Measurements from ENCODE around the gene MYOZ3. TPM values are rescaled to one million over a fixed set of nuclear protein-coding genes. Genes with fewer than 3 reads are reported as not detected.

The MYOZ3 gene
- total RNA-seq, 1 donor from 2014 or later, result 10.4 TPM

DNA sequence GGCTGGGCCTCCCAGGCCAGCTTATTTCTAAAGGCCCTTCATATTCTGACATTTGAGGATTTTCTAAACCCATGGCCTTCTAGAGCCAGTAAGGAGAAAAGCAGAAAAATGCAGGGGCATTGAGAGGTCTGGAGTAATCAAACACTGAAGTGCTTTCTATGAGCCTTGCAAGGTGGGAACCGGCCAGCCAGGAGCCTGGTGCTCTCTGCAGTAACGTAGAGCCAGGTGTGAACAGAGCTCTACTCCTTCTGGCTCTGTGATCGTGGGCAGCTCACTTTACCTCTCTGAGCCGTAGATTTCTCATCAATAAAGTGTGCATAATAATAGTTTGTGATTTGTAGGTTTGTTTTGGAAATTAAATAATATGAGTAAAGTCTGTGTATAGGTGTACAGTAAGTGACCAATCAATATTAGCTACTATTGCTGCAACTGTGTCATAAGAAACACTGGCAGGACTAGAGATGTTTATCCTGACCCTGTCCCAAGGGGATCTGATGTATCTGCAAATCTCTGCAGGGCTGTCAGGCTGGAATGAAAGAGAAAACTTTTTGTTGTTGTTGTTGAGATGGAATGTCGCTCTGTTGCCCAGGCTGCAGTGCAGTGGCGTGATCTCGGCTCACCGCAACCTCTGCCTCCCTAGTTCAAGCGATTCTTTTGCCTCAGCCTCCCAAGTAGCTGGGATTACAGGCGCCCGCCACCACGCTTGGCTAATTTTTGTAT is 17.9 kb upstream of the MYOZ3 start:
- no peak for DNase-seq (ENCODE audit: low spot score)

GRCh38 chr5:150644058-150644457 is 17.0 kb upstream of the MYOZ3 start:
- DNase-seq (ENCODE audit: low spot score), result no peak

DNA sequence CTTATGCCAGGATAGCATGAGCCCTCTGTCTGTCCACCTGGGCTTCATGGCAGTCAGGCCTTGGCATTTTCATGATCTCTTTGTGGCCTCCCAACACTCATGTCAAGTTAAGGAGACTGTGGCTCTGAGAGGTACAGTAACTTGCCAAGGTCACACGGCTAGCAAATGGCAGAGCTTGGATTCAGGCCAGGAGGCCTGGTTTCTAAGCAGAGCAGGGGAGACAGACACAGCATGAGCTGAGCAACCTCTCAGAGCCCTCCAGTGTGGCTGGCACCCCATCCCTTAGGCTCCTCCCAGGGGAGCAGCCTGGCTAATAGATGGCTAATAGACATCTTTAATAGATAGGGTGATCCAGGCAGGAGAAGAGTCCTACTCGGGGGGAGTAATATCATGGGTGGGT is 16.5 kb upstream of the MYOZ3 start:
- no peak for DNase-seq (ENCODE audit: low spot score)

DNA sequence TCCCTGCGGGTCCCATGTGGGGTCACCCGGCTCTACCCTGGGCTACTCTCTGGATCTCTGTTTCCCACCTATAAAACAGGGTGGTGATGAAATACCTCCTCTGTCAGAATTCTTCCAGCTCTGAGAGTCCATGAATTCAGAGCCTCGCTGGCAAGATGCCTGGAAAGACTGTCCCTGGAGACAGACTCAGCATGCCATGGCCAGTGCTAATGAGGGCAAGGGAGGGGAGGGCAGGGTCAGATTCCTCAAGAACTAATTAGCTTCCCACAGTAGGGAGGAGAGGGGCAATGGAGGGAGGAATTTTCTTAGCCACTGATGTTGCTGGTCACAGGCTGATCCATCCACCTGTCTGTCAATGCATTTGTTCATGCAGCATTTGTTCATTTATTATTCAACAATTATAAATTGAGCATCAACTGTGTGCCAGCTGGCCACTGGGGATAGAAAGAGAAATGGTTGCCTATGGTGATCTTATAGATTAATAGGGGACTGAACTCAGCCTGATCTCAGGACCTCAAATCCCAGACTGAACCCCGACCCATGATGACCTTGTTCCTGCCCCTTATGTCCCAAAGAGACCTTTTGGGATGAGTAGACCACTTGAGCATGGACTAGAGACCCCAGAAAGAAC is 15.9 kb upstream of the MYOZ3 start:
- peak; percentile 71 for DNase-seq (ENCODE audit: low spot score)

DNA sequence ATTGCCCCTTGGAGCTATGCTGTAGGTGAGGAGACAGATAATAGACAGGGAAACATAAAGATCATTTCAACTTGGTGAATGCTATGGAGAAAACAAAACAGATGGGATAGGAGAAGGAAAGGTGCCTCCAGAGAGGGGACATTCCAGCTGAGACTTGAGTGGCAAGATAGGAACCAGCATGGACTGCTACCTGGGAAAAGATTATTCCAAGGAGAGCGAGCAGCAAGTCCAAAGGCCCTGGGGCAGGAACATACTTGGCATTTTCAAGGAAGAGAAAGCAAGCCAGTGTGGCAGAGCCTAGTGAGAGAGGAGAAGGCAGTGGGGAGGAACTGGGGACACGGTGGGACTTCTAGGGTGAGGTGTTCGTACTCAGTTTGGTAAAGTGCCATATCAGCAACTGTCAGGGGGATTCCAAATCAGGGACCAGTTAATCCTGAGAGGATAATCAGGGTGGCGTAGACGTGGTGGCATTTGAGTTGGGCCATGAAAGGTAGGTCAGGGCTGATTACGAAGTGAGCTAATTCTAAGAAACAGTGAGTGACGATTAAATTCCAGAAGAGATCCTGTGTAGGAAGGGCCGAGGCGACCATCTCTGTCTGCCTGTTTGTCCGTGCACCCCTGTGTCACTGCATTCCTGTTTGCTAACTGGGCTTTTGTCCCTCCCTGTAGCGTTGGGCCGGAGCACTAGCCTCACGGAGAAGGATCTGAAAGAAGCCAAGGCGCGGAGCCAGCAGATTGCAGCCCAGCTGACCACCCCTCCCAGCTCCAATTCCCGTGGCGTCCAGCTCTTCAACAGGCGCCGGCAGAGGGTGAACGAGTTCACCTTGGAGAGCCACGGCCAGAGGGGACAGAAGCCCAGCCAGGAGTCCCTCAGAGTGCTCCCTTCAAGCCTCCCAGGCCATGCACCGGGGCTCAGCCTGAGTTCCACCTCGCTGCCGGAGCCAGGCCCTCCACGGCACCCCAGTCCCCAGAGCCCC is 13.5 kb upstream of the MYOZ3 start:
- DNase-seq (ENCODE audit: low spot score), result no peak

- DNase-seq (ENCODE audit: low spot score), result no peak
Observed at GRCh38 chr5:150648294-150649107, 12.6 kb upstream of the MYOZ3 start.

DNA sequence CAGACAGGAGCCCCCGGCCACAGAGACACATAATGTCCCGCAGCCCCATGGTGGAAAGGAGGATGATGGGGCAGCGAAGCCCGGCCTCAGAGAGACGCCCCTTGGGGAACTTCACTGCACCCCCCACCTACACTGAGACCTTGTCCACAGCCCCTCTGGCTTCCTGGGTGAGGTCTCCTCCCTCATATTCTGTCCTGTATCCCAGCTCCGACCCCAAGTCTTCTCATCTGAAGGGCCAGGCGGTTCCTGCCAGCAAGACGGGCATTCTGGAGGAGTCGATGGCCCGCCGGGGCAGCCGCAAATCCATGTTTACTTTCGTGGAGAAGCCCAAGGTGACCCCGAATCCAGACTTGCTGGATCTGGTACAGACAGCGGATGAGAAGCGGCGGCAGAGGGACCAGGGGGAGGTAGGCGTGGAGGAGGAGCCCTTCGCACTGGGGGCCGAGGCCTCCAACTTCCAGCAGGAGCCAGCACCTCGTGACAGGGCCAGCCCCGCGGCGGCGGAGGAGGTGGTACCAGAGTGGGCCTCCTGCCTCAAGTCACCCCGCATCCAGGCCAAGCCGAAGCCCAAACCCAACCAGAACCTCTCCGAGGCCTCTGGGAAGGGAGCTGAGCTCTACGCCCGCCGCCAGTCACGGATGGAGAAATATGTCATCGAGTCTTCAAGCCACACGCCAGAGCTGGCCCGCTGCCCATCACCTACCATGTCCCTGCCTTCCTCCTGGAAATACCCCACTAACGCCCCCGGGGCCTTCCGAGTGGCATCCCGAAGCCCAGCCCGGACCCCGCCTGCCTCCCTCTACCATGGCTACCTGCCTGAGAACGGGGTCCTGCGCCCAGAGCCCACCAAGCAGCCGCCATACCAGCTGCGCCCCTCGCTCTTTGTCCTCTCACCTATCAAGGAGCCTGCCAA is 11.7 kb upstream of the MYOZ3 start:
- no peak for DNase-seq (ENCODE audit: low spot score)

DNA sequence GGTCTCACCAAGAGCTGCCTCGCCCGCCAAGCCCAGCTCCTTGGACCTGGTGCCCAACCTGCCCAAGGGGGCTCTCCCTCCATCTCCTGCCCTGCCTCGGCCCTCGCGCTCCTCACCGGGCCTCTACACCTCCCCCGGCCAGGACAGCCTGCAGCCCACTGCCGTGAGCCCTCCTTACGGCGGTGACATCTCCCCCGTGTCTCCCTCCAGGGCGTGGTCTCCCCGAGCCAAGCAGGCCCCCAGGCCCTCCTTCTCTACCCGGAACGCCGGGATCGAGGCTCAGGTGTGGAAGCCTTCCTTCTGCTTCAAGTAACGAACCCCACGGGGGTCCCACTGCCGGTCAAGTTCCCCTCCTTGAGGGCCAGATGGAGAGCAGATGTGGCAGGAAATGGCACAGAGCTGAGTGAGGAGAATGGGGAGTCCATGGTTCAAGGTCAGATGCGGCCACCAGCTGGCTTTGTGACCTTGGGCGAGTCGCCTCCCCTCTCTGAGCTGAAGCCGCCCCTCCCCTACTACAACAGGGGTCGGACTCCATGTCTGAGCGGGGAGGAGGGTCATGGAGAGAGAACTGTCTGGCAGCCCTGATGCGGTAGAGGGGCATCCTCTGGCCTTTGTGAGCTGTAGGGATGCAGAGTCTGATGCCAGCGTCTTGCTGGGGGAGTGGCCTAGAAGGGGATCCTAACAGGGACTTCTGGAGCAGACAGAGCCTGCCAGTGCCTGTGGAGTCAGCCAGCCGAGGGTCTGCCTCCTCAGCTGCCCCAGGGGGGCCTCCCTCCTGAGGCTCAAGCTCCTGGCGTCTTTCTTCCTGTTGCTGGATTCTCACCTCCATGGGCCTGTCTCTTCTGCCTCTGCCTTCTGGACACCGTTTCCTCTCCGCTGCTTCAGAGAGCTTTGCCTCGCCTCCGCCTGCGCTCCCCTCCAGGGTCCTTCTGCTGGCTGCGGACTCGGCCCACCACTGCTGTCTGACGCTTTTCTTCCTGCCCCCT is 10.7 kb upstream of the MYOZ3 start:
- DNase-seq (ENCODE audit: low spot score), result no peak

GRCh38 chr5:150651382-150651781 is 9.7 kb upstream of the MYOZ3 start:
- no peak for DNase-seq (ENCODE audit: low spot score)

GRCh38 chr5:150651924-150652671 is 9.0 kb upstream of the MYOZ3 start:
- DNase-seq (ENCODE audit: low spot score), result no peak

DNA sequence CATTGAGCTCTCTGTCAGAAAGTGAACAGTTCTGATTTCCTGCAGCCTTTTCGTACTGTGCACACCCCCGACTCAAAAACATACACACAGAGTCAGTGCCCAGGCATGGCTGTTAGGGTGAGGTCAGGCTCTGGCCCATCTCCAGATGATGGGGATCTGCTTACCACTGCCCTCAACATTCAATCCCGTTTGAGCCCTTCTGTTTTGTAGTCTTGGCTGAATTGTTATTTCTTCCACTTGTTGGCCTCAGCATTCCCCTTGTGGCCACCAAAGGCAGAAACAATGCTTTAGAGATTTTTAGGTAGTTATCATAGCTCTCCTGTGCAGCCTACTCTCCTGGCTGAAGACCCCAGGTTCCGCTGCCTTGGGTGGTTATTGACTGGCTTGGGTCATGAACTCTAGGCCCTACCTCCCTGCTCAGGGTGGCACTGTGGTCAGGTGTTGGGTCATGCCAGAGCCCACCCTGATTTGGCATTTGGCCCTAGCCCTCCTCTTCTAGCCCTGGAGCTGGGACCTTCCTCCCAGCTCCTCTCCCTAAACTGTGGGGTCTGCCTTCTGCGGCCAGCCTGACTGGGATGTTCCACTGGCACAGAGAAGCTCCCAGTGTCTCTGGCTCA is 7.8 kb upstream of the MYOZ3 start:
- DNase-seq (ENCODE audit: low spot score), result no peak

DNA sequence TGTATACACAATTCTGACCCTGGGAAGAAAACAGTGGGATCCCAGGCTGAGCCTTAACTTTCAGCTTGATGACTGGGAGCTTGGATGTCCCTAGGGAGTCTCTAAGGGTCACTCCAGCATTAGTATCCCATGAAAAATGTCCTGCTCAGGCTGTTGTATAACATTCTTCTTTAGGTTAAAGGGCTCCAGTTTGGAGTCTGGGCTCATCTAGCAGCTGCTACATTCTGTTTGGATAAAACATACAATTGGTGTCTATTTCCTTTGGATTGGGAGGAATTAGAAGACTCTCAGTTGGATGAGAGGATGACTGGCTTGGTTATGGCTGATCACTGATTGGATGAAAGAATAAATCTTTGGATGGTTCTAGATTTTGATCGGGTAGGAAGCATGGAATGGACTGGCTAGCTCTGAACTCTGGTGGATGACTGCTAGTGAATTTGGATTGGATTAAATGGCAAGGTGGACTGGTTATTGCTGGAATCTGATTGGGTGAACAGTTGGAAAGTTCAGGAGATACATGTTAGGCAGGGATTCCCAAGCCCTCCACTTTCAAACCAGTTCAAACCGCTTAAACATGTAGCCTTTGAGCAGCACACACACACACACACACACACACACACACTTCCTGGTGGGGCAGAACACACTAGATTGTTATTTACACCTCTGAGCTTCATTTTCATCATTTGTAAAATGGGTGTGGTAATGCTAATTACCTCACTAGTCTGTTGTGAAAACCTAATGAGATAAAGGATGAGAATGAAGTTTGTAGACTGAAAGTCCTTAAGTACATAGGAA is 7.1 kb upstream of the MYOZ3 start:
- DNase-seq (ENCODE audit: low spot score), result no peak

- DNase-seq (ENCODE audit: low spot score), result no peak
Observed at GRCh38 chr5:150655221-150655620, 5.8 kb upstream of the MYOZ3 start.

GRCh38 chr5:150656191-150657132 is 4.6 kb upstream of the MYOZ3 start:
- peak; percentile 64 for DNase-seq (ENCODE audit: low spot score)

DNA sequence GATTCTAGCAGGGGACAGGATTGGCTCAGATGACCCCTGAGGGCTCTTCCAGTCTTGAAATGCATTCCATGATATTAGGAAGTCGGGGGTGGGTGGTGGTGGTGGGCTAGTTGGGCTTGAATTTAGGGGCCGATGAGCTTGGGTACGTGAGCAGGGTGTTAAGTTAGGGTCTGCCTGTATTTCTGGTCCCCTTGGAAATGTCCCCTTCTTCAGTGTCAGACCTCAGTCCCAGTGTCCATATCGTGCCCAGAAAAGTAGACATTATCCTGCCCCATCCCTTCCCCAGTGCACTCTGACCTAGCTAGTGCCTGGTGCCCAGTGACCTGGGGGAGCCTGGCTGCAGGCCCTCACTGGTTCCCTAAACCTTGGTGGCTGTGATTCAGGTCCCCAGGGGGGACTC is 2.9 kb upstream of the MYOZ3 start:
- no peak for DNase-seq (ENCODE audit: low spot score)

GRCh38 chr5:150658699-150659265 is 2.3 kb upstream of the MYOZ3 start:
- no peak for DNase-seq (ENCODE audit: low spot score)

All from umbilical cord (tissue), 2 donors.